Measurements from ENCODE around the gene FBLN2.

Gene FBLN2

DNA sequence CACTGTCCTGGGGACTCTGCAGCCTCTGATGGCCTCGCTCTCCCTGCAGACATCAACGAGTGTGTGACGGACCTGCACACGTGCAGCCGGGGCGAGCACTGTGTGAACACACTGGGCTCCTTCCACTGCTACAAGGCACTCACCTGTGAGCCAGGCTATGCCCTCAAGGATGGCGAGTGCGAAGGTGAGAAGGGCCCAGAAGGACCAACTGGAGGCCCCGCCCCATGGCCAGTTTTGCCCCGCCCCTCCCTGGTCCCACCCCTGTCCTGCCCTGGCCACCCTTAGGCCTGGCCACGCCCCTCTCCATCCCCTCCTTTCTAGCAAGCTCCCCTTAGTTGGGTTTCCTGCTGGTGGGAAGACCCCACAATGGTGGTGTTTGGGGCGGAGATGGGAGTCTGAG, 77.5 kb downstream of the FBLN2 start:
- TF ChIP-seq EZH2 (IDR thresholded peaks at IDR 0.05; ENCODE audit: borderline replicate concordance, low read depth, low read length, severe bottlenecking) = no peak
- TF ChIP-seq, protein P1, sequence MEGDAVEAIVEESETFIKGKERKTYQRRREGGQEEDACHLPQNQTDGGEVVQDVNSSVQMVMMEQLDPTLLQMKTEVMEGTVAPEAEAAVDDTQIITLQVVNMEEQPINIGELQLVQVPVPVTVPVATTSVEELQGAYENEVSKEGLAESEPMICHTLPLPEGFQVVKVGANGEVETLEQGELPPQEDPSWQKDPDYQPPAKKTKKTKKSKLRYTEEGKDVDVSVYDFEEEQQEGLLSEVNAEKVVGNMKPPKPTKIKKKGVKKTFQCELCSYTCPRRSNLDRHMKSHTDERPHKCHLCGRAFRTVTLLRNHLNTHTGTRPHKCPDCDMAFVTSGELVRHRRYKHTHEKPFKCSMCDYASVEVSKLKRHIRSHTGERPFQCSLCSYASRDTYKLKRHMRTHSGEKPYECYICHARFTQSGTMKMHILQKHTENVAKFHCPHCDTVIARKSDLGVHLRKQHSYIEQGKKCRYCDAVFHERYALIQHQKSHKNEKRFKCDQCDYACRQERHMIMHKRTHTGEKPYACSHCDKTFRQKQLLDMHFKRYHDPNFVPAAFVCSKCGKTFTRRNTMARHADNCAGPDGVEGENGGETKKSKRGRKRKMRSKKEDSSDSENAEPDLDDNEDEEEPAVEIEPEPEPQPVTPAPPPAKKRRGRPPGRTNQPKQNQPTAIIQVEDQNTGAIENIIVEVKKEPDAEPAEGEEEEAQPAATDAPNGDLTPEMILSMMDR (IDR thresholded peaks at IDR 0.05; ENCODE audit: borderline replicate concordance, extremely low read depth, low read length, poor library complexity, severe bottlenecking) = no peak
- no peaks in the 10 kb centered on the region for H3K9me3 ChIP-seq (ENCODE audit: insufficient read depth, low read length, severe bottlenecking)
- H3K9ac ChIP-seq (ENCODE audit: low read depth, low read length) = no peak overlapping the region
- H2AFZ ChIP-seq (ENCODE audit: low read depth, low read length) = no peak overlapping the region
- H3K36me3 ChIP-seq (ENCODE audit: insufficient read depth, low read length) = no peaks in the 10 kb centered on the region
- ATAC-seq (ENCODE audit: insufficient read depth, low read depth) (no peak), DNase-seq (no peak)
- peaks cover 13% of the 10 kb centered on the region for H3K4me1 ChIP-seq (ENCODE audit: insufficient read depth, low read length)
- H3K27ac ChIP-seq (ENCODE audit: low read length) = no peak overlapping the region
- no peaks in the 10 kb centered on the region for H3K79me2 ChIP-seq (ENCODE audit: insufficient read depth, low read length)
- no peak overlapping the region for H3K4me3 ChIP-seq (ENCODE audit: low read depth in 1 of 2, low read length in 2 of 2)
- H3K4me2 ChIP-seq (ENCODE audit: insufficient read depth, low read length) = no peak overlapping the region
- no peaks in the 10 kb centered on the region for H4K20me1 ChIP-seq (ENCODE audit: insufficient read depth, low read length)
- no peaks in the 10 kb centered on the region for H3K27me3 ChIP-seq (ENCODE audit: insufficient read depth, low read length, poor library complexity)

DNA sequence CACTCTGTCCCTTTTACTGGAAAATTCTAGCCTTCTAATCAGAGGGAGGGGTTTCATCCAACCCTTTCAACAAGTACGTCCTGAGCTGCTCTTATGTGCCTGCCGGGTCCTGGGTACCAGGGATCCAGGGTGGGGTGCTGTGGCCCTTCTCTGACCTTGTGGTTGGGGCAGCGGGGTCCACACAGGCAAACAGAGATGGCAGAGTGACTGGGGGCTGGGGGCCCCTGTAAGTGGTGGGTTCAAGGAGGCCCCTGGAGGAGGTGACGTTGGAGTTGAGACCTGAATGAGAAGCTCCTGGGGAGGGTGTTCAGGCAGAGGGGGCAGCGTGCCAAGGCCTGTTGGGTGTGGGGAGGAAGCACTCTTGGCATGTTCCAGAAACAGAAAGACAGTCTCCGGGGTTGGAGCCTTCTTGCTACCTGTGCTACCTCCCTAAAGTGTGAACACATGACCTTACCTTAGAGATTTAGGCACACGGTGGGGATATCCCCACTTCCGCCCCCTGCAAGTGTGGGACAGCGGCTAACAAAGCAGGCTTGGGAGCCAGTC, 78.1 kb downstream of the FBLN2 start:
- Histone ChIP-seq H3K79me2 (ENCODE audit: insufficient read depth, low read length) (no peaks in the 10 kb centered on the region), H3K4me3 (ENCODE audit: low read depth in 1 of 2, low read length in 2 of 2) (no peak overlapping the region), H3K4me1 (ENCODE audit: insufficient read depth, low read length) (peaks cover 7% of the 10 kb centered on the region), H3K36me3 (ENCODE audit: insufficient read depth, low read length) (no peaks in the 10 kb centered on the region), H3K9ac (ENCODE audit: low read depth, low read length) (no peak overlapping the region), H3K4me2 (ENCODE audit: insufficient read depth, low read length) (no peak overlapping the region), H2AFZ (ENCODE audit: low read depth, low read length) (no peak overlapping the region), H3K27me3 (ENCODE audit: insufficient read depth, low read length, poor library complexity) (no peaks in the 10 kb centered on the region), H3K9me3 (ENCODE audit: insufficient read depth, low read length, severe bottlenecking) (no peaks in the 10 kb centered on the region), H4K20me1 (ENCODE audit: insufficient read depth, low read length) (no peaks in the 10 kb centered on the region), H3K27ac (ENCODE audit: low read length) (no peak overlapping the region)
- no peak for DNase-seq
- TF ChIP-seq, protein P1 (IDR thresholded peaks at IDR 0.05; ENCODE audit: borderline replicate concordance, extremely low read depth, low read length, poor library complexity, severe bottlenecking) = no peak
- no peak for TF ChIP-seq EZH2 (IDR thresholded peaks at IDR 0.05; ENCODE audit: borderline replicate concordance, low read depth, low read length, severe bottlenecking)
- ATAC-seq (ENCODE audit: insufficient read depth, low read depth) = no peak

DNA sequence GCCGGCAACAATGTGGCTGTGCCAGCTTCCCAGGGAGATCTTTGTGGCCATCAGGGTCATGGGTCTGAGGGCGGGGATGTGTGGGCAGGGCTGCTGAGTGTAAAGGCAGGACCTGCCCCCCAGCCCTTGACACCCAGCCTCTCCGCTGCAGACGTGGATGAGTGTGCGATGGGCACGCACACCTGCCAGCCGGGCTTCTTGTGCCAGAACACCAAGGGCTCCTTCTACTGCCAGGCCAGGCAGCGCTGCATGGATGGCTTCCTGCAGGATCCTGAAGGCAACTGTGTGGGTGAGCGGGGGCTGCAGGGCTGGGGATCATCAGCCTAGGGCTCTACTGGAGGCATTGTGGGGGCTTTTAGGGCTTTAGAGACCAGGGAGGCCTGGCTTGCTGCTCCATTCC, 78.8 kb downstream of the FBLN2 start:
- Histone ChIP-seq H2AFZ (ENCODE audit: low read depth, low read length) (no peak overlapping the region), H3K4me1 (ENCODE audit: insufficient read depth, low read length) (peaks cover under 1% of the 10 kb centered on the region; the same call in 1 of the 2 replicates), H3K79me2 (ENCODE audit: insufficient read depth, low read length) (no peaks in the 10 kb centered on the region), H3K4me2 (ENCODE audit: insufficient read depth, low read length) (no peak overlapping the region), H4K20me1 (ENCODE audit: insufficient read depth, low read length) (no peaks in the 10 kb centered on the region), H3K27me3 (ENCODE audit: insufficient read depth, low read length, poor library complexity) (no peaks in the 10 kb centered on the region), H3K9me3 (ENCODE audit: insufficient read depth, low read length, severe bottlenecking) (no peaks in the 10 kb centered on the region), H3K27ac (ENCODE audit: low read length) (no peak overlapping the region), H3K9ac (ENCODE audit: low read depth, low read length) (no peak overlapping the region), H3K36me3 (ENCODE audit: insufficient read depth, low read length) (no peaks in the 10 kb centered on the region), H3K4me3 (ENCODE audit: low read depth in 1 of 2, low read length in 2 of 2) (no peak overlapping the region)
- TF ChIP-seq, protein P1 (IDR thresholded peaks at IDR 0.05; ENCODE audit: borderline replicate concordance, extremely low read depth, low read length, poor library complexity, severe bottlenecking) = no peak
- no peak for TF ChIP-seq EZH2 (IDR thresholded peaks at IDR 0.05; ENCODE audit: borderline replicate concordance, low read depth, low read length, severe bottlenecking)
- DNase-seq = no peak
- no peak for ATAC-seq (ENCODE audit: insufficient read depth, low read depth)

DNA sequence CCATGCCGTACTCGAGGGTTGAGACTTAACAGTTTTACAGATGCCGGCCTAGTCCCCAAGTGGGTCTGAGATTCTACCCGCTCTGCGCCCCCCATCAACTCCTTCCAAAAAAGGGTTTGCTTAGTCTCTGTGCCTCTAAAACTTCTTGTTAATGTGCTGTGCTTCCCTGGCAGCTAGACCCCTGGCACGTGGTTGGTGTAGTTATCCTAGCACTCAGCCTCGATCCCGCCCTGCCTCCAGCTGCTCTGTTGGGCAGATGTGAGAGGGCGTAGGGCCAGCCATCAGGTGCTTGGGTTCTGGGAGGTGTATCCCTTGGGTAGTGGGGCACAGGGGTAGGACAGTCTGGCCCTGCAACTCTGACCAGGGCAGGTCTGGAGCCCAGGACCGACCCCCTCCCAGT, 79.5 kb downstream of the FBLN2 start:
- TF ChIP-seq EZH2 (IDR thresholded peaks at IDR 0.05; ENCODE audit: borderline replicate concordance, low read depth, low read length, severe bottlenecking) = no peak
- TF ChIP-seq, protein P1 (IDR thresholded peaks at IDR 0.05; ENCODE audit: borderline replicate concordance, extremely low read depth, low read length, poor library complexity, severe bottlenecking) = no peak
- Histone ChIP-seq H3K9me3 (ENCODE audit: insufficient read depth, low read length, severe bottlenecking) (no peaks in the 10 kb centered on the region), H2AFZ (ENCODE audit: low read depth, low read length) (no peak overlapping the region), H3K79me2 (ENCODE audit: insufficient read depth, low read length) (no peaks in the 10 kb centered on the region), H3K4me2 (ENCODE audit: insufficient read depth, low read length) (no peak overlapping the region), H3K4me3 (ENCODE audit: low read depth in 1 of 2, low read length in 2 of 2) (no peak overlapping the region), H3K36me3 (ENCODE audit: insufficient read depth, low read length) (no peaks in the 10 kb centered on the region), H3K27me3 (ENCODE audit: insufficient read depth, low read length, poor library complexity) (no peaks in the 10 kb centered on the region), H4K20me1 (ENCODE audit: insufficient read depth, low read length) (no peaks in the 10 kb centered on the region), H3K4me1 (ENCODE audit: insufficient read depth, low read length) (no peaks in the 10 kb centered on the region), H3K27ac (ENCODE audit: low read length) (no peak overlapping the region), H3K9ac (ENCODE audit: low read depth, low read length) (no peak overlapping the region)
- DNase-seq (no peak), ATAC-seq (ENCODE audit: insufficient read depth, low read depth) (no peak)
